Measurements from ENCODE around the gene C1R.

GRCh38 chr12:7141351-7142005 is 49.2 kb upstream of the C1R start:
- TF ChIP-seq, protein P1, sequence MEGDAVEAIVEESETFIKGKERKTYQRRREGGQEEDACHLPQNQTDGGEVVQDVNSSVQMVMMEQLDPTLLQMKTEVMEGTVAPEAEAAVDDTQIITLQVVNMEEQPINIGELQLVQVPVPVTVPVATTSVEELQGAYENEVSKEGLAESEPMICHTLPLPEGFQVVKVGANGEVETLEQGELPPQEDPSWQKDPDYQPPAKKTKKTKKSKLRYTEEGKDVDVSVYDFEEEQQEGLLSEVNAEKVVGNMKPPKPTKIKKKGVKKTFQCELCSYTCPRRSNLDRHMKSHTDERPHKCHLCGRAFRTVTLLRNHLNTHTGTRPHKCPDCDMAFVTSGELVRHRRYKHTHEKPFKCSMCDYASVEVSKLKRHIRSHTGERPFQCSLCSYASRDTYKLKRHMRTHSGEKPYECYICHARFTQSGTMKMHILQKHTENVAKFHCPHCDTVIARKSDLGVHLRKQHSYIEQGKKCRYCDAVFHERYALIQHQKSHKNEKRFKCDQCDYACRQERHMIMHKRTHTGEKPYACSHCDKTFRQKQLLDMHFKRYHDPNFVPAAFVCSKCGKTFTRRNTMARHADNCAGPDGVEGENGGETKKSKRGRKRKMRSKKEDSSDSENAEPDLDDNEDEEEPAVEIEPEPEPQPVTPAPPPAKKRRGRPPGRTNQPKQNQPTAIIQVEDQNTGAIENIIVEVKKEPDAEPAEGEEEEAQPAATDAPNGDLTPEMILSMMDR (conservative IDR thresholded peaks at IDR 0.05; ENCODE audit: low read depth, low read length): no peak
- TF ChIP-seq EZH2phosphoT487 (IDR thresholded peaks at IDR 0.05; ENCODE audit: borderline replicate concordance, low read length) (no peak), EZH2 (IDR thresholded peaks at IDR 0.05; ENCODE audit: low read length, unreplicated experiment) (no peak)
